ENCODE results near the gene MAOA.
"Not testable (repeated sequence)": the region's sequence is repeated elsewhere in the genome, so short reads cannot be mapped to it uniquely, and the experiment has no call there.

MAOA gene

GRCh38 chrX:43656005-43656494, at the start of gene MAOA:
Gene MAOA, plus strand, starts transcription at chrX:43656299. Its CDS starts 43 bp downstream, at chrX:43656342.
- DNase-seq (ENCODE audit: low read depth) = no peak

DNA sequence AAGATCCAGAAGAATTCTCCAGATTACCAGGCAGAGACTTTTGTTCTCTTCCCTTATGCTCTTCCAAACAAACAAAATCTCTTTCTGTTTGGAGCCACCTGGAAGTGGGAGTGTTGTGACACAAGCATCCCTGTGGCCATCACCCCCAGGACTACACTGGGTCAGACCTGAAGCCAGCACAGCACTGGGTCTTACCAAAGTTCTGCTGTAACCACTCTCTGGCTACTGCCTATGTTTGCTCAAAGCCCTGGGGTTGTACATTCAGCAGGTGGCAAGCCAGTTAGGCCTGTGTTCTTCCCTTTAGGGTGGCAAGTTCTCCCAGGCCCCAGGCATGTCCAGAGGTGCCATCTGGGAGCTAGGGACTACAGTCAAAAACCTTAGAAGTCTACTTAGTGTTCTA, 43.7 kb upstream of the MAOA start:
- no peak for DNase-seq (ENCODE audit: low read depth)

GRCh38 chrX:43615660-43616059, 40.4 kb upstream of the MAOA start:
- no peak for DNase-seq (ENCODE audit: low read depth)

DNA sequence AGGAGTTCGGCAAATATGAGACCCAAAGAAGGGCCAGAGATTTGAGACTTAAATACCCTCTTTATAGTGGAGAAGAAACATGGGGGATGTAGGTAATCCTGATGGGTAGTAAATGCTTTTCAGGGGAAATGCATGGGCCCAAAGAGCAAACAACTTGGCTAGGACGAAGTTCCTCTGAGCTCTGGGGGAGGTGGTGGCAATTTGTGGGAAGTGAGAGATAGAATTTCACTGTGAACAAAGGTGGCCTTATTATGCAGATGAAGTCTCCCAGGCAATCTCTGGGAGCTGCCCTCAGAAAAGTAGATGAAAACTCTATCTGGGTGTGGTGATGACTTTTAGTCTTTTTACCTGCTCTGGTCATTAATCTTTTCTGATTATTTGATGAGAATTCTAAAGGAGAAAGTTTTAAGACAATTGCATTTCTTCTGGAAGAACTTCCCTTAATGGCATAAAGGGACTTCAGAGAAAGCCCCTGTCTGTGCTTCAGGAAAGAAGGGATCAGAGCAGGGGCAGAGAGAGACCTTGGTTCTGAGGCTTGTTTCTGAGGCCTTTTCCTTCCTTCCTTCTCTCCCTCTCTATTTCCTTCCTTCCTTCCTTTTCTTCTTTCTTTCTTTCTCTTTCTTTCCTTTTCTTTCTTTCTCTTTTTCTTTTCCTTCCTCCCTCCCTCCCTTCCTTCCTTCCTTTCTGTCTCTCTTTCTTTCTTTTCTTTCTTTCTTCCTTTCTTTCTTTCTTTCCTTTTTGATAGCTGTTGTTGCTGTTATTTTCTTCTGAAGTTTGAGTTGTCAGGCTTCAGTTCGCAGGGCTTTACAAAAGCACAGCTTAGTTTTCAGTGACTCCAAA, 37.5 kb upstream of the MAOA start:
- DNase-seq (ENCODE audit: low read depth) = no peak

DNA sequence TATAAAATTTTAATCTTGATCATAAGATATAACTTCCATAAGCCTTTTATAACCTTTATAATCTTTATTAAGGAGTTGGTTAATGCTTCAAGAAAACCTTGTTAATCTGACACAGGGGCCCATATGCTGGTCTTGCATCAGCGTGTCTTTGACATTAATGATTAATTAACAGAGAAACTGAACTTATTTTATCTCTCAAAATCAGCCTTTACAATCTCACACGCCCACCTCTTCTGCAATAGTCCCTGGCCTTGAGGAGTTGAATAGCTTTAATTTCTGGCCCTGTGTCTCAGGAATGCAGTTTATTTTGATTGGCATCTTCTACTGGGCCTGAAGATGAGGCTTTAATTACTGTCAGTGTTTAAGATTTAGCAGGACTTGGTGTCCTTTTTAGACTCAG, 36.2 kb upstream of the MAOA start:
- not testable (repeated sequence) for DNase-seq (ENCODE audit: low read depth)

- DNase-seq (ENCODE audit: low read depth) = no peak
Measured at GRCh38 chrX:43627147-43627546, 29.0 kb upstream of the MAOA start.

DNA sequence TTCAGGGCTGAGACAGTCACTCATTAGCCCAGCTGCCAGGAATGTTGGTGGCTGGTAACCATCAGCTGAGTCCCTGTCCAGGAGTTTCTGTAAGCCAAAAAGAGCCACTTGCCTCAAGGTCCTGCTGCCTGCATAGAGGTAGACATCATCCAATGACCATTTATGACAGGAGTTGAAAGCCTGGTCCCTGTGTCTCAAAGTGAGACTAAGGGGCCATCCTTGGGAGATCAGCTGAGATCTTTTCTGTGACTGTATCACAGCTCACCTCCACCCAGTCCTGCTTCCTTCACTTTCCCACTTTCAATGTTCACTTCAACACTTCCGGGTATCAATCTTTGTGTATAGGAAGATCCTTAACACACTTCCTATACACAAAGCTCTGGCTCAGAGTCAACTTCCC, 28.4 kb upstream of the MAOA start:
- no peak for DNase-seq (ENCODE audit: low read depth)

DNA sequence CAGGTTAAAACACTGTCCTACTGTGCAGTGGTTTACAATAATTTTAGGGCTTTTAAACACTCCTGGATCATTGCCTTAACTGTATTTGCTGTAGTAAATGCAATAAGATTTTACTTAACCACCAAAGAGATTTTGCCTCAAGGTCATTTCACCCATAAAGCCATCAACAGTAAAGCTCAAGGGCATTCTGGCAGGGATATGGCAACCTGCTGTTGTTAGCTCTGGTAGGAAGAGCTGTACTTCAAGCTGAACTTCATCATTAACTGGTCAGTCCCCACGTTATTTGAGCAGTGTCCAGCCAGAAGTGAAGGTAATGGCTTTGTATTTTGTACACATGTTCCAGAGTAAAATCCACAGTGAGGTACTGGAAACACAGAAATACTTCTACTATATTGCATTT, 26.9 kb upstream of the MAOA start:
- DNase-seq (ENCODE audit: low read depth) = no peak

- no peak for DNase-seq (ENCODE audit: low read depth)
Measured at GRCh38 chrX:43631841-43632240, 24.3 kb upstream of the MAOA start.

DNA sequence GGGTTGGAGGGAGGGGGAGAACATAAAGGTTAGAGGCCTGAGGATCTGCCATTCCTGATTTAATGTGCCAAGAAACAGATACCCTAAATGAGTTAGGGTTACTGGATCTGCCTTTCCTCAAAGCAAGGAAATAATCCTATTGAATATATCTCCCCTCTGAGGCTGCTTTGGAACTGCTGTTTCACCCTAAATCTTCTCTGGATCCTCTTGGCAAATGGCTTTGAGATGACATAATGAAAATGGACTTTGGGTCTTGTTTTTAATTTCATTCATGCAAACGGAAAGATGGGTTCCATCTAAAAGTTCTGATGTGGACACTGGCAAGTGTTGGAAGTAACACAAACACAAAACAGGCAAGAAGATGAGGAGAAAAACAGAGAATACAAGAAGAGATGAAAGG, 23.0 kb upstream of the MAOA start:
- no peak for DNase-seq (ENCODE audit: low read depth)

DNA sequence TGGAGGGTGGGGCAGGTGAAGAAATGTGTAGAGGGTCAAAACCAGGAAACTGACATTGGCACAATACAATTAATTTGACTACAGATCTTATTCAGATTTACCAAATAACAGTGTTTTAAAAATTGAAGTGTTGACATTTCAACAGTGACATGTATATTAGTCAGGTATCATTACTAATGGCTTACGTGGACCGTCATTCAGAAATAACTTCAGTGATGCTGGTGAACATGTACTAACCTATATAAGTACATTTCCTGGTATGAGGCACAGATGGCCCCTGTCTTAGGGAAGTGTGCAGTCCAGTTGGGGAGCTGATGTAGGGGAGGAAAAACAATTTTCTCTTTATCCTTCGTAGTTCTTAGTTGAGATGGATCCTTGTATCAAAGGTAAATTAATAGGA, 22.3 kb upstream of the MAOA start:
- DNase-seq (ENCODE audit: low read depth) = no peak

DNA sequence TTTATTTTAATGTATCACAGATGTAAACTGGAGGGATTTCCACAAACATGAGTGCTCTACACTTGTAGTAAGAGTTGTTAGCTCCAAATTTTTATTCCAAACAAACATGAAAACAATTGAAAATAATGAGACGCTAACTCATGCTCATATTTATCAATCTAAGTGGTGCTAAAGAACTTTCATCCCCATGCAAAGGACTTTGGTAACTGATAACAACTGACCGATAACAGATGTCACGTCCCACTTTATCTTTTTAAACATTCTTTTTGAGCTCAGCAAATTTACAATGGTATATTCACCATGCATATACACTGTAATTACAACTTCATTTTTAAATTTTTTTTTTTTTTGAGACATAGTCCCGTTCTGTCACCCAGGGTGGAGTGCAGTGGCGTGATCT, 15.6 kb upstream of the MAOA start:
- DNase-seq (ENCODE audit: low read depth) = no peak

DNA sequence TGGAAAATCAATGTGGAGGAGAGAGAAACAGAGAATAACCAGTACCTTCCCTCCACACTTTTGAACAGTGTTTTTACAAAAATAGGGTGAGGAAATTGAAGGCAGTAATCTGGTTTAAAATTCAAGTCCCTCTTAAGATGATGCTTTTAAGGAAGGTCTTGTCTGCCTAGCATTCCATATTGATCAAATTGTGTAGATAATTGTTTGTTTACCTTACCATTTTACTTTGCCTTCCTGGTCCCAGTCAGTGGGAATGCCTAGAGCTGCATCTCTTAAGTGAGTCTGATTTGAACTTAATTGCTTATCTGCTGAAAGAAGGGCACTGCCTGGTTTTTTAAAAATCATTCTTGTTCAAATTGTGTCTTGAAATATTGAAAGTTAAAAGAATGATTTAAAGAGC, 14.4 kb upstream of the MAOA start:
- no peak for DNase-seq (ENCODE audit: low read depth)

DNA sequence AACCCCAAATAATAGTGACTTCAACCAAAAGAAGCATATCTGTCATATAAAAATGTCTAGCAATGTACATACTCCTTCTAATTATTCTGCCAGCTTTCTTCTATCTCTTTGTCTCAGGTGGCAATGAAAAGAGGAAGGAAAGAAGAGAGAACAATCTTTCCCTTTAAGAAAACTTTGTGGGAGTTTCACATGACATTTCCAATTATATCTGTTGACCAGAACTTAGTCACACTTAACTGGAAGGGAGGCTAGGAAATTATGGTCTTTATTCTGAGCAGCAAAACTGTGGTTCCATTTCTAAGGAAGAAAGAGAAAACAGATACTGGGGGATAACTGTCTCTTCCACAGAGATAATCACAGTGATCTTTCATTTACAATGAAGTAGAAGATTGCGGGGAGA, 12.9 kb upstream of the MAOA start:
- no peak for DNase-seq (ENCODE audit: low read depth)

GRCh38 chrX:43643662-43644061, 12.4 kb upstream of the MAOA start:
- no peak for DNase-seq (ENCODE audit: low read depth)

GRCh38 chrX:43644124-43644701, 11.9 kb upstream of the MAOA start:
- DNase-seq (ENCODE audit: low read depth) = no peak

GRCh38 chrX:43646800-43647199, 9.3 kb upstream of the MAOA start:
- no peak for DNase-seq (ENCODE audit: low read depth)

- DNase-seq (ENCODE audit: low read depth) = peak; percentile 75
Measured at GRCh38 chrX:43654431-43655150, 1.5 kb upstream of the MAOA start.

- no peak for DNase-seq (ENCODE audit: low read depth)
Measured at GRCh38 chrX:43655151-43656004, 721 bp upstream of the MAOA start.

DNA sequence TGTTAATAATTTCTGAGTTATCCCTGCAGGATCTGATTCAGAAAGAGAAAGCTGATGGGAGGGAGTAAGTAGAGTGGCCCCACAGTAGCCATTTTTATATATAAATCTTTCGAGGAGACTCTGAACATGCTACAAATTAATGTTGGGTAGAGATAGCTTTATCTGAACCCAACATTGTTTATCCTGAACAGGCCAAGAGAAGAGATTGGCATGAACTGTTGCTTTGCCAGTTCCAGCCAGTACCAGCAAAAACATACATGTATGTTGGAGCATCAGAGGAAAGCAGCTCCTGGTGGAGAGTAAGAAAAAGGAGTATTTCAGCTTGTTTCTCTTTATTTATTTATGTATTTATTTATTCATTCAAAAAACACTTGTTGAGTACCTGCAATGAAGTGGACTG, 1.6 kb downstream of the MAOA start:
- DNase-seq (ENCODE audit: low read depth) = no peak

GRCh38 chrX:43661521-43662240, 5.6 kb downstream of the MAOA start:
- DNase-seq (ENCODE audit: low read depth) = no peak

All from activated T-helper 1 cell treated with Interleukin-2 at 50 U/mL for 16 hours (primary cell).